ENCODE measurements around the gene AGPS.
"Not testable (repeated sequence)": the region's sequence is repeated elsewhere in the genome, so short reads cannot be mapped to it uniquely, and the experiment has no call there.

AGPS gene

GRCh38 chr2:177474998-177475397, 82.4 kb downstream of the AGPS start:
- DNase-seq: peak; percentile 67

GRCh38 chr2:177476897-177477296, 84.3 kb downstream of the AGPS start:
- no peak for DNase-seq

DNA sequence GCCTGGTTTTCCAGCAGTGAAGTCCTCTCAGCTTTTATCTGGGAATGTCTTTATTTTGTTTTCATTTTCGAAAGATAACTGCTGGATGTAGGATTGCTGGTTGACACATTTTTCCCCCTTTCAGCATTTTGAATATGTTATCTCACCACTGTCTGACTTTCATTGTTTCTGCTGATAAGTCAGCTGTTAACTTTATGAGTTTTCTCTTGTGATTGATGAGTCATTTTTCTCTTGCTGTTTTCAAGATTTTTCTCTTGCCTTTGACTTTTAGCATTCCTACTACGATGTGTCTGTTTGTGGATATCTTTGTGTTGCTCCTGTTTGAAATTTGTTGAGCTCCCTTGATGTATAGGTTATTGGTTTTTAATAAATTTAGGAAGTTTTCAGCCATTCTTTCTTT, 85.5 kb downstream of the AGPS start:
- peak; percentile 11 for DNase-seq

- no peak for DNase-seq
Observed at GRCh38 chr2:177478907-177479306, 86.3 kb downstream of the AGPS start.

GRCh38 chr2:177482195-177482594, 89.6 kb downstream of the AGPS start:
- DNase-seq: no peak

GRCh38 chr2:177483531-177483930, 91.0 kb downstream of the AGPS start:
- no peak for DNase-seq

DNA sequence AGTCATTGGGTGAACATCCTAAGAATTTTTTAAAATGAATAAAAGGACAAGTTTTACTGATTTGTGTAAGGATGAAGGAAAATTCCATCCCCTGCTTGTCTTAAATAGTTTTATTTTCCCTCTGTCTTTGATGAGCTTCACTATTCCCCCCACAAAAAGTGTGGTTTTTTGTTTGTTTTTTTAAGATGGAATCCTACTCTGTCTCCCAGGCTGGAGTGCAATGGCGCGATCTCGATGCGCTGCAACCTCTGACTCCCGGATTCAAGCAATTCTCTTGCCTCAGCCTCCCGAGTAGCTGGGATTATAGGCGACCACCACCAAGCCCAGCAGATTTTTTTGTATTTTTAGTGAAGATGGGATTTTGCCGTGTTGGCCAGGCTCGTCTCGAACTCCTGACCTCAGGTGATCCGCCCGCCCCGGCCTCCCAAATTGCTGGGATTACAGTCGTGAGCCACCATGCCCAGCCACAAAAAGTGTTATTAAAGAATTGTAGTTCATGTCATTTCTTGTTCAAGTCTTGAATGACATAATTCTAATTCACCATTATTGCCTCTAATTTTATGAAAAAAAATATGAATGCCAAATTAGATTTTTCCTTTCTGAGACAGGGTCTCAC, 91.7 kb downstream of the AGPS start:
- DNase-seq: peak; percentile 48

GRCh38 chr2:177485657-177486056, 93.1 kb downstream of the AGPS start:
- not testable (repeated sequence) for DNase-seq

GRCh38 chr2:177489719-177490301, 97.2 kb downstream of the AGPS start:
- peak; percentile 38 for DNase-seq

GRCh38 chr2:177495945-177496344, 103.4 kb downstream of the AGPS start:
- no peak for DNase-seq

- DNase-seq: no peak
Observed at GRCh38 chr2:177496921-177497320, 104.3 kb downstream of the AGPS start.

DNA sequence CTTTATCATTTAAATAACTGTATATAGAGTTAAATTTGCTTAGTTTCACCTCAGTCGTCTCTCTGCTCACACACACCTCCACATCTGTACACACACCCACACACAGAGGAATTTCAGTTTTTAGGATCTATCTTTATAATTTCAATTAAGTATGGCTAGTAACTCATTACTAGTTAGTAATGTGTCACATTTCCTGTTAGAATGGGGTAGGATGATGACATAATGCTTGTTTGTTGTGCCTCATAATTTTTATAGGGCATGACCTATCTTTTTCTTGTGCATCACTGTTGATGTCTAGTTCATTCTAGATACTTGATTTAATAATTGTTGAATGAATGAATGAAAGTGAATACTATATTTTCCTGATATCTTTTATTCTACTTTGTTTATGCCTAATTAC, 108.6 kb downstream of the AGPS start:
- DNase-seq: no peak

GRCh38 chr2:177506505-177506904, 113.9 kb downstream of the AGPS start:
- DNase-seq: no peak

- DNase-seq: no peak
Observed at GRCh38 chr2:177506998-177507397, 114.4 kb downstream of the AGPS start.

- no peak for DNase-seq
Observed at GRCh38 chr2:177516824-177517544, 124.4 kb downstream of the AGPS start.

GRCh38 chr2:177518754-177519153, 126.2 kb downstream of the AGPS start:
- no peak for DNase-seq

DNA sequence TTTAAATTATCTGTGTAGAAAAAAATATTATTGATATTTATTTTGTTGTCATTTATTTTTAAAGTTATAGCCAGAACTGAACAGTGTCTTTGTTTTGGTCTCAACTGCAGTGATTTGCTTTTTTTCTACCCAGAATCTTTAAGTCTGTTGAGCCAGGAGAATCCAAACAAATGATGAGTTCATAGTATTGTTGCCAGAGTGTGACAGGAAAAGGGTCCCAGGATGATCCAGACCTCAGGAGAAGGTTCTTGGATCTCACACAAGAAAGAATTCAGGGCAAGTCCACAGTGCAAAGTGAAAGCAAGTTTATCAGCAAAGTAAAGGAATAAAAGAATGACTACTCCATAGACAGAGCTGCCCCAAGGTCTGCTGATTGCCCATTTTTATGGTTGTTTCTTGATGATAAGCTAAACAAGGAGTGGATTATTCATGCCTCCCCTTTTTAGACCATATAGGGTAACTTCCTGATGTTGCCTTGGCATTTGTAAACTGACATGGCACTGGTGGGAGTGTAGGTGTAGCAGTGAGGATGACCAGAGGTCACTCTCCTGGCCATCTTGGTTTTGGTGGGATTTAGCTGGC, 127.1 kb downstream of the AGPS start:
- DNase-seq: no peak

- DNase-seq: no peak
Observed at GRCh38 chr2:177520324-177520723, 127.8 kb downstream of the AGPS start.

DNA sequence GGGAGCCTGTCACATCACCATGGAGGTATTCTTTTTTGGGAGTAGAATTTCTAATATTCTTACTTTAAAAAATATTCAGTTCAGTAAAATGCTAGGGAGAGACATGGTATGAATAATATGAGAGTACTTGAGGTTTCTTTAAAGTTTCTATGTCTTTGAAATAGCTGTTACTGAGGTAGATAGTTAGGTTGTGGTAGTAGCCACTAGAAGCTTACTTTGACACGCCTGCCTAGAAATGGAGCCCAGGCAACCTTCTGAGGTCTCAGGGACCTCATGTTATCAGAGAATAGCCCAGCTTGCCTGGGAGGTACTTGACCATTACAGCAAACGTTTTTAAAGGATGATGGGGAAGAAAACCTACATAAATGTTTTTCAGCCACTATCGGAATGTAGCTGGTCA, 131.2 kb downstream of the AGPS start:
- no peak for DNase-seq

- DNase-seq: no peak
Observed at GRCh38 chr2:177525351-177525924, 132.9 kb downstream of the AGPS start.

DNA sequence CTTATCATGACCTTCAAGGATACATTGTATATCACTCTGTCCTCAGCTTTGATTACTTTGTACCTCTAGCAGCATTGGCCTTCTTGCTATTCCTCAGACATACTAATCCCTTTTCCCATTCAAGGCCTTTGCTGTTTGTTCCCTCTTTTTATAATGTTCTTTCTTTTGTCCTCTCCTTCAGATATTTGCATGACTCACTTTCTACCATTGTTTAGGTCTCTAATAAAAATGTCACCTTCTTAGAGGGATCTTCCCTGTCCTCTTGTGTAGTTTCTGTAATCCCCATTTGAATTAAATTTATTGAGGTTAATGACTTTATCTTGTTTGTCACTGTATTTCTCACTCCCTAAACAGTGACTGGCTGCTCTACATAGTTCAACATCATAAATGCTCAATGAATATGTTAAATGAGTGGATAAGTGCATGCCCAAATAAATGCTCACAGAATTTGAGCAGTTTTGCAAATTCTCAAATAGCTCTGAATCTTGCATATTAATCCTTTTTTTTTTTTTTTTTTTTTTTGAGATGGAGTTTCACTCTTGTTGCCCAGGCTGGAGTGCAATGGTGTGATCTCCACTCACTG, 135.9 kb downstream of the AGPS start:
- no peak for DNase-seq

DNA sequence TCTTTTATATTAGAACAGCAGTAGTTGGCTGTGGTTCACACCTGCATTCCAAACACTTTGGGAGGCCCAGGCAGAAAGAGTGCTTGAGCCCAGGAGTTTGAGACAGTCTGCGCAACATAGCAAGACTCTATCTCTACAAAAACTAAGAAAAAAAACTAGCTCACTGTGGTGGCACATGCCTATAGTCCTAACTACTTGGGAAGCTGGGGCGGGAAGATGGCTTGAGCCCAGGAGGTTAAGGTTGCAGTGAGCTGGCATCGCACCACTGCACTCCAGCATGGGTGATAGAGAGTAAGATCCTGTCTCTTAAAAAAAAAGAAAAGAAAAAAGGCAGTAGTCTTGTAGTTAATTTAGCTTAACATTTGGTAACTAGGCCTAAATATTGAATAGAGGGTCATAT, 136.6 kb downstream of the AGPS start:
- no peak for DNase-seq

- DNase-seq: no peak
Observed at GRCh38 chr2:177530561-177530960, 138.0 kb downstream of the AGPS start.
